Fibroblast of skin of left biceps (primary cell): ENCODE results near the gene GRPEL2.
"Not testable (repeated sequence)": the region's sequence is repeated elsewhere in the genome, so short reads cannot be mapped to it uniquely, and the experiment has no call there.

Experiments used
- DNase-seq, 2 experiments: peaks; one replicate each; pipeline ENCODE4 v3.0.0-alpha.2; 2013; ENCODE audit warnings: low read depth in 2 of 2

Gene GRPEL2

GRCh38 chr5:149376711-149377447 is 31.6 kb downstream of the GRPEL2 start:
- DNase-seq: no peak

- no peak for DNase-seq
Observed at GRCh38 chr5:149378241-149378820, 33.0 kb downstream of the GRPEL2 start.

GRCh38 chr5:149379177-149379761 is 34.0 kb downstream of the GRPEL2 start, which contains the start of gene IL17B:
Gene IL17B, minus strand, starts transcription at chr5:149379292. Its CDS starts 67 bp downstream, at chr5:149379225.
- no peak for DNase-seq

GRCh38 chr5:149379818-149380374 is 34.6 kb downstream of the GRPEL2 start:
- no peak for DNase-seq

GRCh38 chr5:149380466-149381121 is 35.3 kb downstream of the GRPEL2 start:
- DNase-seq: no peak

- no peak for DNase-seq
Observed at GRCh38 chr5:149381261-149381985, 36.1 kb downstream of the GRPEL2 start.

- DNase-seq: no peak
Observed at GRCh38 chr5:149381986-149382338, 36.7 kb downstream of the GRPEL2 start.

- DNase-seq: no peak
Observed at GRCh38 chr5:149382517-149383220, 37.4 kb downstream of the GRPEL2 start.

GRCh38 chr5:149383399-149383798 is 38.1 kb downstream of the GRPEL2 start:
- DNase-seq: no peak

- no peak for DNase-seq
Observed at GRCh38 chr5:149386166-149386565, 40.9 kb downstream of the GRPEL2 start.

GRCh38 chr5:149387081-149387631 is 41.9 kb downstream of the GRPEL2 start:
- no peak for DNase-seq

- no peak for DNase-seq
Observed at GRCh38 chr5:149387982-149388381, 42.7 kb downstream of the GRPEL2 start.

- no peak for DNase-seq
Observed at GRCh38 chr5:149388498-149389190, 43.3 kb downstream of the GRPEL2 start.

GRCh38 chr5:149389552-149390495 is 44.5 kb downstream of the GRPEL2 start:
- no peak for DNase-seq

GRCh38 chr5:149391076-149391475 is 45.8 kb downstream of the GRPEL2 start:
- DNase-seq: not testable (repeated sequence)

- DNase-seq: no peak
Observed at GRCh38 chr5:149391524-149391923, 46.2 kb downstream of the GRPEL2 start.

GRCh38 chr5:149392718-149393117 is 47.4 kb downstream of the GRPEL2 start:
- DNase-seq: no peak

GRCh38 chr5:149394996-149395395 is 49.7 kb downstream of the GRPEL2 start:
- DNase-seq: not testable (repeated sequence)

GRCh38 chr5:149397530-149397929 is 52.2 kb downstream of the GRPEL2 start:
- peak; percentile 92 for DNase-seq
